ENCODE results near the gene CMKLR1.

- no peak for TF ChIP-seq EP300 (IDR thresholded peaks at IDR 0.05)
- no peak for TF ChIP-seq POLR2A (IDR thresholded peaks at IDR 0.05)
- TF ChIP-seq CTCF (IDR thresholded peaks at IDR 0.05), result no peak
Measured at GRCh38 chr12:108375986-108376663, 37.0 kb upstream of the CMKLR1 start.
